ENCODE data around the gene CXXC4.

DNA sequence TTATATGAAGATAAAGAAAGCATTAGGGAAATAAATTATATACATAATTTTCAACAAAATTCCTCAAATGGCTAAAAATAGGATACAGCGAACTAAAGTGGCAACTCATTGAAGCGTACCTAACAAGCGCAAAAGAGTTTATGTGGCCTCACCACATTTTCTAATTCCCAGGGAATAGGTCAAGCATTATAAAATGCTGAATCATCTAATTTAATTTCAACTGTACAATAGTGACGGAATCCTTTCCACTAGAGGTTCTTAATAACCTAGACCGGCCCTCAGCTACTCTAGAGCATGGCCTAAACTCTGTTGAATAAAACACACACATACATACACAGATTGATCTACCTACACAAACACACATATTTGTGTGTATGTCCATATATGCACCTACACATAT, 29.1 kb downstream of the CXXC4 start:
- TF ChIP-seq, protein P1, sequence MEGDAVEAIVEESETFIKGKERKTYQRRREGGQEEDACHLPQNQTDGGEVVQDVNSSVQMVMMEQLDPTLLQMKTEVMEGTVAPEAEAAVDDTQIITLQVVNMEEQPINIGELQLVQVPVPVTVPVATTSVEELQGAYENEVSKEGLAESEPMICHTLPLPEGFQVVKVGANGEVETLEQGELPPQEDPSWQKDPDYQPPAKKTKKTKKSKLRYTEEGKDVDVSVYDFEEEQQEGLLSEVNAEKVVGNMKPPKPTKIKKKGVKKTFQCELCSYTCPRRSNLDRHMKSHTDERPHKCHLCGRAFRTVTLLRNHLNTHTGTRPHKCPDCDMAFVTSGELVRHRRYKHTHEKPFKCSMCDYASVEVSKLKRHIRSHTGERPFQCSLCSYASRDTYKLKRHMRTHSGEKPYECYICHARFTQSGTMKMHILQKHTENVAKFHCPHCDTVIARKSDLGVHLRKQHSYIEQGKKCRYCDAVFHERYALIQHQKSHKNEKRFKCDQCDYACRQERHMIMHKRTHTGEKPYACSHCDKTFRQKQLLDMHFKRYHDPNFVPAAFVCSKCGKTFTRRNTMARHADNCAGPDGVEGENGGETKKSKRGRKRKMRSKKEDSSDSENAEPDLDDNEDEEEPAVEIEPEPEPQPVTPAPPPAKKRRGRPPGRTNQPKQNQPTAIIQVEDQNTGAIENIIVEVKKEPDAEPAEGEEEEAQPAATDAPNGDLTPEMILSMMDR (IDR thresholded peaks at IDR 0.05) = no peak
- TF ChIP-seq POLR2A (IDR thresholded peaks at IDR 0.05) = no peak
